Stimulated activated CD8-positive, alpha-beta memory T cell treated with anti-CD3 and anti-CD28 coated beads, Interleukin-12 subunit alpha, Interleukin-12 subunit beta, amount 100 ng/mL, for 24 hours (primary cell): ENCODE results near the gene SAP25.
"Not testable (repeated sequence)": the region's sequence is repeated elsewhere in the genome, so short reads cannot be mapped to it uniquely, and the experiment has no call there.

Source experiments
- DNase-seq: peaks from one replicate; pipeline ENCODE4 v3.0.0-alpha.2; 2020; ENCODE audit errors: extremely low read depth

SAP25 gene

GRCh38 chr7:100535982-100536381 lies 37.7 kb downstream of the SAP25 start:
- not testable (repeated sequence) for DNase-seq

DNA sequence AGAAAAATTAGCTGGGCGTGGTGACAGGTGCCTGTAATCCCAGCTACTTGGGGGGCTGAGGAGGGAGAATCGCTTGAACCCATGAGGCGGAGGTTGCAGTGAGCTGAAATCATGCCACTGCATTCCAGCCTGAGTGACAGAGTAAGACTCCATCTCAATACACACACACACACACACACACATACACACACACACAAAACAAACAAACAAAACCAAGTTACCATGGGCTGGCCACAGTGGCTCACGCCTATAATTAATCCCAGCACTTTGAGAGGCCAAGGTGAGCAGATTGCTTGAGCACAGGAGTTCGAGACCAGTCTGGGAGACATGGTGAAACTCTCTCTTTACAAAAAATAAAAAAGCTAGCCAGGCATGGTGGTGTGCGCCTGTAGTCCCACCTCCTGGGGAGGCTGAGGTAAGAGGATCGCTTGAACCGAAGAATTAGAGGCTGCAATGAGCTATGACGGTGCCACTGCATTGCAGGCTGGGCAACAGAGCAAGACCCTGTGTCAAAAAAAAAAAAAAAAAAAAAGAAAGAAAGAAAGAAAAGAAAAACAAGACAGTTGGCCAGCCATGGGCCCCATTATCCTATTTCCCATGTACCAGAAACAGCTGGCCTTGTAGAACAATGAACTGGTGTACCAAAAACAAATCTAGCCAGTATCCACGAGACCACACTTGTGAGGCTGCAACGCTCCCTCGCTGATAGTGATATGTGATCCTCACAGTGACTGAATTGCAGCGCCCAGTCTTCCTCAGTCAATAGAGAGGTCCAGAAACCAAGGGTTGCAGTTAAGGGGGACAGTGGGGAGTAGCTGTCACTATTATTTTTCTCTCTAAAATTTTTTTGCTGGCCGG lies 41.3 kb downstream of the SAP25 start:
- no peak for DNase-seq

DNA sequence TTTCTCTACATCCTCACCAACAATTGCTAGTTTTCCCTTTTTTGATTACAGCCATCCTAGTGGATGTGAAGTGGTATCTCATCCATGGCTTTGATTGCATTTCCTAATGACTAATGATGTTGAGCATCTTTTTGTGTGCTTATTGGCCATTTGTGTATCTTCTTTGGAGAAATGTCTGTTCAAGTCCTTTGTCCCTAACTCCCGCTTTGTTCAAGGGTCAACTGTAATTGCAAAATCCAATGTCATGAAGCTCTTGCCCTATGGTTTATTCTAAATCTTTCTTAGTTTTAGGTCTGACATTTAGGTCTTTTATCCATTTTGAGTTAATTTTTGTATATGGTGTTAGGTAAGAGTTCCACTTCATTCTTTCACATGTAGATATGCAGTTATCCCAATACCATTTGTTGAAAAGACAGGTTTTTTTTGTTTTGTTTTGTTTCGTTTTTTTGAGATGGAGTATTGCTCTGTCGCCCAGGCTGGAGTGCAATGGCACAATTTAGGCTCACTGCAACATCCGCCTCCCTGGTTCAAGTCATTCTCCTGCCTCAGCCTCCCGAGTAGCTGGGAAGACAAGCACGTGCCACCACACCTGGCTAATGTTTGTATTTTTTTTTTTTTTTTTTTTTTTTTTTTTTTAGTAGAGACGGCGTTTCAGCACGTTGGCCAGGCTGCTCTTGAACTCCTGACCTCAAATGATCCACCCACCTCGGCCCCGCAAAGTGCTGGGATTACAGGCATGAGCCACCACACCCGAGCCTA lies 45.4 kb downstream of the SAP25 start:
- not testable (repeated sequence) for DNase-seq

DNA sequence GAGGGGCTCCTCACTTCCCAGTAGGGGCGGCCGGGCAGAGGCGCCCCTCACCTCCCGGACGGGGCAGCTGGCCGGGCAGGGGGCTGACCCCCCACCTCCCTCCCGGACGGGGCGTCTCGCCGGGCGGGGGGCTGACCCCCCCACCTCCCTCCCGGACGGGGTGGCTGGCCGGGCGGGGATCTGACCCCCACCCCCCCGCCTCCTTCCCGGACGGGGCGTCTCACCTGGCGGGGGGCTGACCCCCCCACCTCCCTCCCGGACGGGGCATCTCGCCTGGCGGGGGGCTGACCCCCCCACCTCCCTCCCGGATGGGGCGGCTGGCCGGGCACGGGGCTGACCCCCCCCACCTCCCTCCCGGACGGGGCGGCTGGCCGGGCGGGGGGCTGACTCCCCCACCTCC lies 50.5 kb downstream of the SAP25 start:
- not testable (repeated sequence) for DNase-seq
